Gastroesophageal sphincter (tissue), 3 donors: Measurements from ENCODE around the gene ADAM17.

Experiments used
- CTCF ChIP-seq, 4 experiments: fragments of 200-600 bp in 2 of 4; fragments of 450-650 bp in 2 of 4; sonication (generic) in 1 of 4; IDR thresholded peaks; one replicate each; pipeline ENCODE4 v1.5.1; 2017 to 2019; ENCODE audit warnings: antibody characterized with exemption in 4 of 4, mild to moderate bottlenecking in 2 of 4, moderate library complexity in 2 of 4
- EP300 ChIP-seq: sonication (generic); formaldehyde crosslinking; IDR thresholded peaks from one replicate; pipeline ENCODE4 v1.6.1; 2017; ENCODE audit warnings: antibody characterized with exemption, mild to moderate bottlenecking

- TF ChIP-seq EP300 (no peak), CTCF (IDR thresholded peaks at IDR 0.05) (no peak)
These were observed 27.4 kb downstream of the ADAM17 start for GRCh38 chr2:9527995-9528787.
